Measurements from ENCODE around the gene BCL2. TPM values are rescaled to one million over a fixed set of nuclear protein-coding genes. Genes with fewer than 3 reads are reported as not detected.

The BCL2 gene
- total and polyA plus RNA-seq, 7 donors = 1.1 to 27.0 (median 8.9) TPM

GRCh38 chr18:63148449-63149301 lies 170.9 kb downstream of the BCL2 start:
- DNase-seq (peak; percentile 50 to 64), ATAC-seq (peak in 3 of 4 donors; percentile 44 to 67 (median 50))
- Histone ChIP-seq H3K4me1 (peaks cover 49% of the 10 kb centered on the region), H3K9me3 (no peaks in the 10 kb centered on the region), H3K27me3 (ENCODE audit: insufficient read depth in 3 of 3, low read length in 2 of 3) (no peaks in the 10 kb centered on the region), H3K27ac (peak overlapping the region; percentile 64), H3K36me3 (ENCODE audit: insufficient read depth in 1 of 2, low read depth in 1 of 2) (no peaks in the 10 kb centered on the region), H3K4me3 (no peak overlapping the region)
- intact Hi-C loops (cut with DNase I) = no loop called here
- no peak for TF ChIP-seq CTCF (IDR thresholded peaks at IDR 0.05)
- 44 to 64% (median 45%) methylated on average over 14 of the region's 14 CpGs for WGBS, 3 donors

GRCh38 chr18:63147973-63148372 lies 171.6 kb downstream of the BCL2 start:
- H3K9me3 ChIP-seq = no peaks in the 10 kb centered on the region
- peaks cover 56% of the 10 kb centered on the region for H3K4me1 ChIP-seq
- no peaks in the 10 kb centered on the region for H3K36me3 ChIP-seq (ENCODE audit: insufficient read depth in 1 of 2, low read depth in 1 of 2)
- peak overlapping the region; percentile 64 for H3K27ac ChIP-seq
- ATAC-seq = no peak
- 70 to 81% (median 72%) methylated on average over 6 of the region's 6 CpGs for WGBS, 3 donors
- no peaks in the 10 kb centered on the region for H3K27me3 ChIP-seq (ENCODE audit: insufficient read depth in 3 of 3, low read length in 2 of 3)
- no peak for TF ChIP-seq CTCF (IDR thresholded peaks at IDR 0.05)
- no peak for DNase-seq
- intact Hi-C loops (cut with DNase I) = no loop called here
- no peak overlapping the region for H3K4me3 ChIP-seq

GRCh38 chr18:63146828-63147409 lies 172.7 kb downstream of the BCL2 start:
- ATAC-seq = peak in 1 of 4 donors; percentile 26
- WGBS, 3 donors = 26 to 50% (median 40%) methylated on average over 7 of the region's 7 CpGs
- Histone ChIP-seq H3K9me3 (no peaks in the 10 kb centered on the region), H3K4me1 (peaks cover 64% of the 10 kb centered on the region), H3K27me3 (ENCODE audit: insufficient read depth in 3 of 3, low read length in 2 of 3) (no peaks in the 10 kb centered on the region), H3K27ac (peak overlapping the region; percentile 64), H3K36me3 (ENCODE audit: insufficient read depth in 1 of 2, low read depth in 1 of 2) (no peaks in the 10 kb centered on the region), H3K4me3 (no peak overlapping the region)
- no peak for DNase-seq
- no peak for TF ChIP-seq CTCF (IDR thresholded peaks at IDR 0.05)
- intact Hi-C loops (cut with DNase I) = no loop called here

GRCh38 chr18:63145851-63146555 lies 173.6 kb downstream of the BCL2 start:
- no peaks in the 10 kb centered on the region for H3K9me3 ChIP-seq
- WGBS, 3 donors = 40 to 69% (median 53%) methylated on average over 18 of the region's 18 CpGs
- TF ChIP-seq CTCF (IDR thresholded peaks at IDR 0.05) = no peak
- peak overlapping the region; percentile 19 for H3K4me3 ChIP-seq
- no peak overlapping the region for H3K27ac ChIP-seq
- H3K4me1 ChIP-seq = peaks cover 70% of the 10 kb centered on the region
- H3K27me3 ChIP-seq (ENCODE audit: insufficient read depth in 3 of 3, low read length in 2 of 3) = no peaks in the 10 kb centered on the region
- H3K36me3 ChIP-seq (ENCODE audit: insufficient read depth in 1 of 2, low read depth in 1 of 2) = no peaks in the 10 kb centered on the region
- peak in 2 of 4 donors; percentile 18 to 28 for ATAC-seq
- DNase-seq = no peak
- intact Hi-C loops (cut with DNase I) = no loop called here
